ENCODE data around the gene PTPN13. TPM values are rescaled to one million over a fixed set of nuclear protein-coding genes. Genes with fewer than 3 reads are reported as not detected.

PTPN13 gene
- total RNA-seq, 3 donors from 2014 or later (not counting 1 experiment from before 2014, with no cell fraction given): 0.20 to 2.4 (median 0.40) TPM

DNA sequence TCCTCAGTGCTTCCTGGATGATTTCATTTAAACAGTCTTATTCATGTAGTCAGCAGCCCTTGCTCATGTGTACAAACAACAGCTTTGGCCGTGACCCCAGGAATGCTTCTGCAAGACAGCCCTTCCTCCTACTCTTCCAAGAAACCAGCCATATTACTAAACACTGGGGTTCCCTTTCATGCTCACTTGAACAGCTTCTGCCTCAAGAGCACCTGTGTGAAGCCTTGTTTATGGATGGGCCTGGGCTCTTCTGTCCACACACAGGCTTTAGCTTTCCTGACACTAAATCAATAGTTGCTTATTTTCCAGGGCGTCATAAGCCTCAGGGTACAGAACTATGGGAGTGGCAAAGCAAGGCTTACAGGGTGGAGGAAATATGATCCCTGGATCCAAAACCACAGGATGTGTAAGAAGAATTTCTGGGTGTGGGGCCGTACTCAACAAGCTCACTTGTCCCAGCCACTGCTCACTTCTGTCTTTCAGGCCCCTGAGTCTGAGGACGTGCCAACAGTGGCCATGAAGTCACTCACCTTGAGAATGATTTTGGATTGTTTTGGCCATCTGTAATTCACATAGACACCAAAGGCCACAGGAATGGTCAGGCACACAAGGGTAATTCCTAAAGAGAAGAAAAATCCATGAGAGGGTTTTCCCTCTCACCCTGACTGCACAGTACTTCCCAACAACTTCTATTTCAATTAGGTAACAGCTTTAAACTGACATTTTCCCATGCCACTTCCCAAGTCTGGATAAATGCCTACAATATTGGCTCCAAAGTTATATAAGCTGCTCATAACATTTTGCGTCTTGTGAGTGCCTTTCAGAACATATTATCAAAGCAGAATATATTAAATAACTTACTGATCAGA lies 237.4 kb downstream of the PTPN13 start:
- H3K4me3 ChIP-seq (ENCODE audit: low read length): no peak overlapping the region
- H3K36me3 Mint-ChIP-seq: no peaks in the 10 kb centered on the region
- H3K27me3 Mint-ChIP-seq (ENCODE audit: low read depth in 2 of 2): peaks cover 0 to 2% of the 10 kb centered on the region in 2 donors
- 98% methylated on average over 5 of the region's 5 CpGs for WGBS (ENCODE audit: insufficient coverage)
- intact Hi-C loops (cut with micrococcal nuclease): no loop called here
- TF ChIP-seq, protein P1, sequence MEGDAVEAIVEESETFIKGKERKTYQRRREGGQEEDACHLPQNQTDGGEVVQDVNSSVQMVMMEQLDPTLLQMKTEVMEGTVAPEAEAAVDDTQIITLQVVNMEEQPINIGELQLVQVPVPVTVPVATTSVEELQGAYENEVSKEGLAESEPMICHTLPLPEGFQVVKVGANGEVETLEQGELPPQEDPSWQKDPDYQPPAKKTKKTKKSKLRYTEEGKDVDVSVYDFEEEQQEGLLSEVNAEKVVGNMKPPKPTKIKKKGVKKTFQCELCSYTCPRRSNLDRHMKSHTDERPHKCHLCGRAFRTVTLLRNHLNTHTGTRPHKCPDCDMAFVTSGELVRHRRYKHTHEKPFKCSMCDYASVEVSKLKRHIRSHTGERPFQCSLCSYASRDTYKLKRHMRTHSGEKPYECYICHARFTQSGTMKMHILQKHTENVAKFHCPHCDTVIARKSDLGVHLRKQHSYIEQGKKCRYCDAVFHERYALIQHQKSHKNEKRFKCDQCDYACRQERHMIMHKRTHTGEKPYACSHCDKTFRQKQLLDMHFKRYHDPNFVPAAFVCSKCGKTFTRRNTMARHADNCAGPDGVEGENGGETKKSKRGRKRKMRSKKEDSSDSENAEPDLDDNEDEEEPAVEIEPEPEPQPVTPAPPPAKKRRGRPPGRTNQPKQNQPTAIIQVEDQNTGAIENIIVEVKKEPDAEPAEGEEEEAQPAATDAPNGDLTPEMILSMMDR (IDR thresholded peaks at IDR 0.05): no peak
- no peaks in the 10 kb centered on the region for H3K27me3 ChIP-seq (ENCODE audit: control insufficient read depth, insufficient read depth, low read length)
- no peak for DNase-seq
- H3K36me3 ChIP-seq (ENCODE audit: control insufficient read depth, insufficient read depth, low read length): no peaks in the 10 kb centered on the region
- no peak overlapping the region for H3K4me3 Mint-ChIP-seq
- no peak overlapping the region for H3K27ac ChIP-seq (ENCODE audit: low read length)
- H3K4me1 ChIP-seq (ENCODE audit: control insufficient read depth, insufficient read depth, low read length): no peaks in the 10 kb centered on the region
- no peak for ATAC-seq
- no peaks in the 10 kb centered on the region for H3K9me3 Mint-ChIP-seq
- H3K9me3 ChIP-seq (ENCODE audit: control insufficient read depth, insufficient read depth, low read length): no peaks in the 10 kb centered on the region
- H3K4me1 Mint-ChIP-seq: no peaks in the 10 kb centered on the region
- H3K27ac Mint-ChIP-seq: no peak overlapping the region

DNA sequence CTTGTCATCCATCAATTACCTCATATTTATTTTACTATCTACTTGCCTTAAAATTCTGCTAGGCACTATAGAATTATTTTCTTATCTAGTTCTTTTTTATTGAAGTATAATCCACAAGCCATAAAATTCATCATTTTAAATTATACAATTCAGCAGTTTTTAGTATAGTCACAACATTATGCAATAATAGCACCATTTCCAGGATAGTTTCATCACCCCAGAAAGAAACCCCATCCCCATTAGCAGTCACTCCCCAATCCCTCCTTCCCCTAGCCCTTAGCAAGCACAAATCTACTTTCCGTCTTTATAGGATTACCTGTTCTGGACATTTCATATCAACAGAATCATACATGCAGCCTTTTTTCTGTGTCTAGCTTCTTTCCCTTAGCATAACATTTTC lies 239.5 kb downstream of the PTPN13 start:
- no peak for DNase-seq
- Mint-ChIP-seq H3K4me3 (no peak overlapping the region), H3K9me3 (no peaks in the 10 kb centered on the region), H3K4me1 (no peaks in the 10 kb centered on the region), H3K27me3 (ENCODE audit: low read depth in 2 of 2) (peaks cover 0 to 4% of the 10 kb centered on the region in 2 donors), H3K36me3 (no peaks in the 10 kb centered on the region), H3K27ac (no peak overlapping the region)
- Histone ChIP-seq H3K27me3 (ENCODE audit: control insufficient read depth, insufficient read depth, low read length) (no peaks in the 10 kb centered on the region), H3K27ac (ENCODE audit: low read length) (no peak overlapping the region), H3K4me1 (ENCODE audit: control insufficient read depth, insufficient read depth, low read length) (no peaks in the 10 kb centered on the region), H3K4me3 (ENCODE audit: low read length) (no peak overlapping the region), H3K36me3 (ENCODE audit: control insufficient read depth, insufficient read depth, low read length) (no peaks in the 10 kb centered on the region), H3K9me3 (ENCODE audit: control insufficient read depth, insufficient read depth, low read length) (no peaks in the 10 kb centered on the region)
- TF ChIP-seq, protein P1 (IDR thresholded peaks at IDR 0.05): no peak
- 95% methylated on average over 1 of the region's 1 CpG for WGBS (ENCODE audit: insufficient coverage)
- no peak for ATAC-seq
- intact Hi-C loops (cut with micrococcal nuclease): no loop called here

DNA sequence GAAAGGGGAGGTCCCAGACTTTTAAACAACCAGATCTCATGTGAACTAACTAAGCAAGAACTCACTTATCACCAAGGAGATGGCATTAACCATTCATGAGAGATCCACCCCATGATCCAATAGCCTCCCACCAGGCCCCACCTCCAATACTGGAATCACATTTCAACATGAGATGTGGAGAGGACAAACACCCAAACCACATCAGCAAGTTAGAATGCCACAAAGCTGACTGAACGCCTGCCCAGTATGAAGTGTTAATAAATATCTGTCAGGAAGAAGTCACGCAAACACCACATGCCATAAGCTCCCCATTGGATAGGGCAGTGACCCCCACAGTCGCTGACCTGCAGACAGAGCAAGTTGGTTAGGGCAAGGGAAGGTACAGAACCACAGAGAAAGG lies 240.8 kb downstream of the PTPN13 start:
- Histone ChIP-seq H3K27me3 (ENCODE audit: control insufficient read depth, insufficient read depth, low read length) (no peaks in the 10 kb centered on the region), H3K9me3 (ENCODE audit: control insufficient read depth, insufficient read depth, low read length) (no peaks in the 10 kb centered on the region), H3K36me3 (ENCODE audit: control insufficient read depth, insufficient read depth, low read length) (no peaks in the 10 kb centered on the region), H3K27ac (ENCODE audit: low read length) (no peak overlapping the region), H3K4me1 (ENCODE audit: control insufficient read depth, insufficient read depth, low read length) (no peaks in the 10 kb centered on the region), H3K4me3 (ENCODE audit: low read length) (no peak overlapping the region)
- Mint-ChIP-seq H3K36me3 (no peaks in the 10 kb centered on the region), H3K4me1 (no peaks in the 10 kb centered on the region), H3K9me3 (no peaks in the 10 kb centered on the region), H3K27me3 (ENCODE audit: low read depth in 2 of 2) (peaks cover 0 to 2% of the 10 kb centered on the region in 2 donors), H3K4me3 (no peak overlapping the region), H3K27ac (no peak overlapping the region)
- intact Hi-C loops (cut with micrococcal nuclease): no loop called here
- TF ChIP-seq, protein P1 (IDR thresholded peaks at IDR 0.05): no peak
- ATAC-seq: no peak
- WGBS (ENCODE audit: insufficient coverage): 71% methylated on average over 3 of the region's 3 CpGs
- DNase-seq: no peak

Measured in natural killer cell (primary cell).